Measurements from ENCODE around the gene TBC1D8. TPM values are rescaled to one million over a fixed set of nuclear protein-coding genes. Genes with fewer than 3 reads are reported as not detected.
A peak's percentile ranks its signal among the peaks of the same experiment; 100 is the strongest.

The TBC1D8 gene
- total and polyA plus RNA-seq, 2 of the 13 experiments (the other 11 are each of a cell fraction or from before 2014, with no cell fraction given): 45.1 to 95.4 TPM

- Histone ChIP-seq H3K9me3 (ENCODE audit: low read length) (no peaks in the 10 kb centered on the region), H3K4me2 (ENCODE audit: low read depth, low read length) (no peak overlapping the region), H3K27ac (ENCODE audit: extremely low read length, insufficient read depth, low read length) (no peak overlapping the region), H4K20me1 (ENCODE audit: insufficient read depth, low read length) (no peaks in the 10 kb centered on the region), H3K79me2 (ENCODE audit: insufficient read depth, low read length) (no peaks in the 10 kb centered on the region), H3K4me1 (ENCODE audit: insufficient read depth, low read length) (peaks cover 10% of the 10 kb centered on the region), H3K36me3 (replicated peaks in 1 of 2; ENCODE audit: control insufficient read depth in 1 of 2, insufficient read depth in 2 of 2, low read length in 2 of 2) (peaks cover 33 to 74% of the 10 kb centered on the region in 2 experiments), H3K27me3 (ENCODE audit: control insufficient read depth in 1 of 2, insufficient read depth in 2 of 2, low read length in 2 of 2) (no peaks in the 10 kb centered on the region), H3K4me3 (replicated peaks in 1 of 3; ENCODE audit: insufficient read depth in 1 of 3, low read depth in 2 of 3, low read length in 3 of 3) (no peak overlapping the region), H3K9ac (ENCODE audit: insufficient read depth, low read depth, low read length) (no peak overlapping the region), H2AFZ (ENCODE audit: low read length) (no peak overlapping the region)
- BruUV-seq (replicated peaks): no TSS peak
- WGBS (ENCODE audit: low lambda C conversion rate): 100% methylated on average over 12 of the region's 12 CpGs
- in situ Hi-C loops (cut with HindIII; ENCODE audit: extremely low pct_ligation_motif_present, low pct_unique_long_range_greater_than_20kb) (loop anchor here (5.0 kb wide), 1 partner anchor 251 kb away; no protein-coding TSS in a partner anchor), intact Hi-C loops (cut with micrococcal nuclease; ENCODE audit: unreplicated experiment) (loop anchor here (10.0 kb wide), 1 partner anchor 88 kb away; no protein-coding TSS in a partner anchor)
- ChIA-PET POLR2A (no interaction called here), CTCF (ENCODE audit: low intra/inter-chr PET ratio, low total read pairs) (interaction anchor here (1.8 to 5.2 kb wide), 3 partner anchors 165 to 376 kb away, joined by 4 to 41 read pairs (median 31); no protein-coding TSS in a partner anchor)
- FAIRE-seq: no peak
- TF ChIP-seq AGO2 (optimal IDR thresholded peaks at IDR 0.05; ENCODE audit: low read depth, low read length) (peak; percentile 67), ATAD3A (CRISPR knock-in tag; IDR thresholded peaks at IDR 0.05) (no peak), NR2F1 (CRISPR knock-in tag; IDR thresholded peaks at IDR 0.05) (no peak)
- no peak for ATAC-seq
- DNase-seq (ENCODE audit: low spot score): no peak
Measured at GRCh38 chr2:100983201-100983600, 168.0 kb downstream of the TBC1D8 start.

- in situ Hi-C loops (cut with HindIII; ENCODE audit: extremely low pct_ligation_motif_present, low pct_unique_long_range_greater_than_20kb): loop anchor here (5.0 kb wide), 1 partner anchor 250 kb away; no protein-coding TSS in a partner anchor
- H4K20me1 ChIP-seq (ENCODE audit: insufficient read depth, low read length): no peaks in the 10 kb centered on the region
- H3K4me3 ChIP-seq (replicated peaks in 1 of 3; ENCODE audit: insufficient read depth in 1 of 3, low read depth in 2 of 3, low read length in 3 of 3): no peak overlapping the region
- ChIA-PET CTCF (ENCODE audit: low intra/inter-chr PET ratio, low total read pairs) (interaction anchor here (1.8 to 5.2 kb wide), 2 partner anchors 164 to 375 kb away, joined by 4 to 31 read pairs; no protein-coding TSS in a partner anchor), POLR2A (no interaction called here)
- intact Hi-C loops (cut with micrococcal nuclease; ENCODE audit: unreplicated experiment): loop anchor here (10.0 kb wide), 1 partner anchor 88 kb away; no protein-coding TSS in a partner anchor
- no peaks in the 10 kb centered on the region for H3K27me3 ChIP-seq (ENCODE audit: control insufficient read depth in 1 of 2, insufficient read depth in 2 of 2, low read length in 2 of 2)
- DNase-seq (ENCODE audit: low spot score): no peak
- H3K4me1 ChIP-seq (ENCODE audit: insufficient read depth, low read length): peaks cover 10% of the 10 kb centered on the region
- H3K27ac ChIP-seq (ENCODE audit: extremely low read length, insufficient read depth, low read length): no peak overlapping the region
- BruUV-seq (replicated peaks): no TSS peak
- no peak for TF ChIP-seq ZSCAN5A (CRISPR knock-in tag; IDR thresholded peaks at IDR 0.05; ENCODE audit: borderline replicate concordance)
- TF ChIP-seq RBM22 (optimal IDR thresholded peaks at IDR 0.05; ENCODE audit: low read length): peak; percentile 56
- no peaks in the 10 kb centered on the region for H3K79me2 ChIP-seq (ENCODE audit: insufficient read depth, low read length)
- ATAC-seq: 0 out of 3 replicates have a peak, but pooled peaks have one; percentile 13
- no peaks in the 10 kb centered on the region for H3K9me3 ChIP-seq (ENCODE audit: low read length)
- no peak overlapping the region for H3K9ac ChIP-seq (ENCODE audit: insufficient read depth, low read depth, low read length)
- WGBS (ENCODE audit: low lambda C conversion rate): 96% methylated on average over 7 of the region's 8 CpGs
- H3K4me2 ChIP-seq (ENCODE audit: low read depth, low read length): no peak overlapping the region
- H2AFZ ChIP-seq (ENCODE audit: low read length): no peak overlapping the region
- peaks cover 34 to 75% of the 10 kb centered on the region in 2 experiments for H3K36me3 ChIP-seq (replicated peaks in 1 of 2; ENCODE audit: control insufficient read depth in 1 of 2, insufficient read depth in 2 of 2, low read length in 2 of 2)
- FAIRE-seq: no peak
Measured at GRCh38 chr2:100982431-100982861, 168.7 kb downstream of the TBC1D8 start.

All from HepG2 (cell line).